ENCODE measurements around the gene KLHDC1.
A peak's percentile ranks its signal among the peaks of the same experiment; 100 is the strongest.

The KLHDC1 gene

DNA sequence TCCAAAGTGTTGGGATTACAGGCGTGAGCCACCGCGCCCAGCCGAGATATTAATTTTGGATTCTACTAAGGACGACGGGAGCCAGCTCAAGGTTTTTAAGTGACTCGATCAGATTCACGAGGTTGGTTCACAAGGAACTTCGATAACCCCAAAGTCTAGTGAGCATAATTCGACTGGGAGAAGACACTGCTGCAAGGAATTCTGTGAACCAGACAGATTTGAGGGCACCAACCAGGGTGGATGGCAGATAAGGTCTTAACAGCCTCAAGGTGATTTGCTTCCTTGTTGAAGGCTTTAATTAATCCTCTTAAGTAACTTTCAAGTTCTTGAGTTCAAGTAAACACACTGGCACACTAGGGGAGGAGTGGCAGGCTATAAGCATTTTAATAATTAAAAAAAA, 73.9 kb downstream of the KLHDC1 start:
- TF ChIP-seq CTCF (IDR thresholded peaks at IDR 0.05; ENCODE audit: low read depth, low read length, missing control alignments) = no peak
- H3K4me3 ChIP-seq (ENCODE audit: low read depth, low read length) = peak overlapping the region; percentile 43; the same call in 1 of the 2 replicates
- DNase-seq (ENCODE audit: low read depth) = no peak

DNA sequence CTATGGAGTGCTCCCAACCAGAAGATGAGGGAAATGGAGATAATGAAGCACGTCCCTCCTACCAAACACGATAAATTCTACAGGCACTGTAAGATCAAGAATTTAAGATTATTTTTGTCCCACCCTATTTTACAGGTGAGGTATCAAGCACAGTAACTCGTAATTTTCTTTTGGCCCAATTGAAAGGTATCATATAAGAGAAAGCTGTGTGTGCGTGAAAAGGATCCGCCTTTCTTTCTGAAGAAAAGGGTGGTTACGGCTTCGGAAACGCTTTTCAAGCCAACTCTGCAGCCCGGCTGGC, 74.3 kb downstream of the KLHDC1 start:
- H3K4me3 ChIP-seq (ENCODE audit: low read depth, low read length) = peak overlapping the region; percentile 43
- TF ChIP-seq CTCF (IDR thresholded peaks at IDR 0.05; ENCODE audit: low read depth, low read length, missing control alignments) = no peak
- DNase-seq (ENCODE audit: low read depth) = no peak

DNA sequence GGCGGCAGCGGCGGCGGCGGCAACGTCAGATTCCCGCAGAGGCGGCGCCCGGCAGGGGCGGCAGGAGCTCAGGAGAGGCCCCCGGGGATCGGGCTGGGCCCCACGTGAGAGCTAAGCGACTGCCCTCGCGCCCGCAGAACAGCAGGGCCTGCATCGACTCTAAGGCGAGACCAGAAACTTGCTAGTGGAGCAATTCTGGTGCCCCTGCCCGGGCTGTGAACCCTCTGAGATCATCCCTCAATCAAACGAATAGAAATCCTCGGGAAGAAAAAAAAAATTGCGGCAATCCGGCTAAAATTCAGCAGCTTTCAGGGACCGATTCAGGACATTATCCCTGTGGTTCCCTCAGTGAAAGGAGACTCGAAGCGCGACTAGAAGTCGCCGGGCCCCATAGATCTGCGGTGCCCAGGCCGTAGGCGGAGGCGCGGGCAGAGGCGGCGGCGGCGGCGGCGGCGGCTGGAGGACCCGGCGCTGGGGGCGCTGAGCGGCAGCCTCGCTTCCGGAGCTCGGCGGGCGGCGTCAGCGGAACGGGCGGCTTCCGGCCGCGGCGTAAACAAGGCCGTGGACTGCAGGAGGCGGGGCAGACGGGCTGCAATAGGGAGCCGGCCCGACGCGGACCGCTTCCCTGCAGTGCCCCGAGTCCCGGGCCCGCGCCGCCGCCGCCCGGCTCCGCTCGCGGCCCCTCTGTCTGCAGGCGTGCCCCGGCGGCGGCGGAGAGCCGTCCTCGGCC, 74.8 kb downstream of the KLHDC1 start, which contains the start of gene KLHDC2:
KLHDC2 (plus strand) TSS at position 583 of the 730 bp plus-strand sequence. CDS start 316 bp downstream, outside the sequence.
- peak; percentile 52 for DNase-seq (ENCODE audit: low read depth)
- TF ChIP-seq CTCF (IDR thresholded peaks at IDR 0.05; ENCODE audit: low read depth, low read length, missing control alignments) = peak; percentile 18
- H3K4me3 ChIP-seq (ENCODE audit: low read depth, low read length) = peak within 1 kb of the TSS; percentile 59

GRCh38 chr14:49768301-49769121, 75.6 kb downstream of the KLHDC1 start:
- TF ChIP-seq CTCF (IDR thresholded peaks at IDR 0.05; ENCODE audit: low read depth, low read length, missing control alignments) = no peak
- DNase-seq (ENCODE audit: low read depth) = peak; percentile 35
- H3K4me3 ChIP-seq (ENCODE audit: low read depth, low read length) = peak overlapping the region; percentile 59

GRCh38 chr14:49769171-49769570, 76.3 kb downstream of the KLHDC1 start:
- TF ChIP-seq CTCF (IDR thresholded peaks at IDR 0.05; ENCODE audit: low read depth, low read length, missing control alignments) = no peak
- H3K4me3 ChIP-seq (ENCODE audit: low read depth, low read length) = peak overlapping the region; percentile 59
- no peak for DNase-seq (ENCODE audit: low read depth)

DNA sequence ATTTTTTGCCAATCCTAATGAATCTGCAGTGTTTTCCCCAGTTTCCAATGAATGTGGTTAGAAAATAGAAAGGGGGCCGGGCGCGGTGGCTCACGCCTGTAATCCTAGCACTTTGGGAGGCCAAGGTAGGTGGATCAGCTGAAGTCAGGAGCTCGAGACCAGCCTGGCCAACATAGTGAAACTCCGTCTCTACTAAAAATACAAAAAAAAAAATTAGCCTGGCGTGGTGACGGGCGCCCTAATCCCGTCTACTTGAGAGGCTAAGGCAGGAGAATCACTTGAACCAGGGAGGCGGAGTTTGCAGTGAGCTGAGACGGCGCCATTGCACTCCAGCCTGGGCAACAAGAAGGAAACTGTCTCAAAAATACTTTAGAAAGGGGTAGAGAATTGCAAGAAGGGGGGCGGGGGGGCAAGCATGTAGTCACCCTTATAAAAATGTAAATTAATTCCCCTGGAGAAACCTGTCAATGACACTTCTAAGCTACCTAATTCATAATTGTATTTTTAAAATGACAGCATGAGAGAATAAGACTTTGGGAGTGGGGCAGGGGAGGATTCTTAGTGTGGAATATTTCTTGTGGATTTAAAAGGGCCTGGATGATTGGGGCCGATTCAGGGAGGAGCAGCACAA, 76.8 kb downstream of the KLHDC1 start:
- peak overlapping the region; percentile 59; the same call in 1 of the 2 replicates for H3K4me3 ChIP-seq (ENCODE audit: low read depth, low read length)
- DNase-seq (ENCODE audit: low read depth) = no peak
- TF ChIP-seq CTCF (IDR thresholded peaks at IDR 0.05; ENCODE audit: low read depth, low read length, missing control alignments) = no peak

All from GM12864 (cell line).